HAP-1 (cell line): ENCODE results near the gene LYVE1.
"Not testable (repeated sequence)": the region's sequence is repeated elsewhere in the genome, so short reads cannot be mapped to it uniquely, and the experiment has no call there.

Experiments
- DNase-seq, 2 experiments: peaks; one replicate each; pipeline ENCODE4 v3.0.0-alpha.2; 2016 to 2020; ENCODE audit warnings: low spot score in 2 of 2
- H3K27me3 ChIP-seq: fragments of 250-450 bp; sonication (Bioruptor Pico); 2 replicates; pipeline ENCODE4 v1.5.1; 2020; ENCODE audit warnings: low read depth, mild to moderate bottlenecking, moderate library complexity
- H3K36me3 ChIP-seq: fragments of 250-450 bp; sonication (Bioruptor Pico); replicated peaks from 2 replicates; pipeline ENCODE4 v1.5.1; 2020; ENCODE audit warnings: mild to moderate bottlenecking
- H3K4me1 ChIP-seq: fragments of 250-450 bp; sonication (Bioruptor Pico); 2 replicates; pipeline ENCODE4 v1.5.1; 2020; ENCODE audit warnings: mild to moderate bottlenecking
- H3K4me3 ChIP-seq: fragments of 250-450 bp; sonication (Bioruptor Pico); 2 replicates; pipeline ENCODE4 v1.5.1; 2020; ENCODE audit warnings: mild to moderate bottlenecking, moderate library complexity
- H3K9me3 ChIP-seq: fragments of 250-450 bp; sonication (Bioruptor Pico); 2 replicates; pipeline ENCODE4 v1.5.1; 2020; ENCODE audit warnings: mild to moderate bottlenecking, moderate library complexity
- in situ Hi-C: fragments of 300-500 bp; cut with MboI; formaldehyde crosslinking; loops from 3 replicates; pipeline ENCODE4 v1.14.3; 2020; ENCODE audit warnings: low sequenced_read_pairs, inconsistent platforms, mixed read lengths

LYVE1 gene

DNA sequence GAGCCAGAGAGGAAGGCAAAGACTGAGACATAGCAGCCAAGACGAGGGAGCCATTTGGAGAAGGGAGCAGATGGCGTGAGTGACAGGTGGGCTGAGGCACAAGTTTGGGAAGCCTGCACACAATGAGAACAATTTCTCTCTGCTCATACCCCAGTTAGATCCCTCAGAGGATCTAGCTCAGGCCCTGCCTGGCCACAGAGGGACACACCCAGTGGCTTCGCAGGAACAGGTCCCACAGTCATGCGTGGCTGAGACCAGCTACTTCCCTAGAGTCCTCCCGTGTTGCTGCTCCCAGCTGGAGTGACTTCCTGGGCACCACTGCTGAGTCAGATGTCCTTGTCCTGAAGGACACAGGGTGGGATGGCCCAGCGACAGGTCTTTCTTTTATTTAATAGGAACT is 33.4 kb upstream of the LYVE1 start:
- in situ Hi-C loops = no loop called here
- Histone ChIP-seq H3K4me1 (no peaks in the 10 kb centered on the region), H3K4me3 (no peak overlapping the region), H3K9me3 (no peaks in the 10 kb centered on the region), H3K36me3 (no peaks in the 10 kb centered on the region), H3K27me3 (no peaks in the 10 kb centered on the region)
- DNase-seq = no peak

GRCh38 chr11:10600570-10601248 is 32.2 kb upstream of the LYVE1 start:
- Histone ChIP-seq H3K27me3 (no peaks in the 10 kb centered on the region), H3K4me1 (no peaks in the 10 kb centered on the region), H3K4me3 (no peak overlapping the region), H3K9me3 (no peaks in the 10 kb centered on the region), H3K36me3 (no peaks in the 10 kb centered on the region)
- no peak for DNase-seq
- in situ Hi-C loops = no loop called here

GRCh38 chr11:10599388-10600175 is 31.1 kb upstream of the LYVE1 start:
- peaks cover under 1% of the 10 kb centered on the region; the same call in 1 of the 2 replicates for H3K27me3 ChIP-seq
- in situ Hi-C loops = no loop called here
- no peak for DNase-seq
- H3K4me1 ChIP-seq = no peaks in the 10 kb centered on the region
- H3K4me3 ChIP-seq = no peak overlapping the region
- H3K36me3 ChIP-seq = no peaks in the 10 kb centered on the region
- no peaks in the 10 kb centered on the region for H3K9me3 ChIP-seq

GRCh38 chr11:10598816-10599215 is 30.4 kb upstream of the LYVE1 start:
- H3K4me3 ChIP-seq = no peak overlapping the region
- peaks cover 3% of the 10 kb centered on the region; the same call in 1 of the 2 replicates for H3K27me3 ChIP-seq
- DNase-seq = no peak
- in situ Hi-C loops = no loop called here
- no peaks in the 10 kb centered on the region for H3K4me1 ChIP-seq
- no peaks in the 10 kb centered on the region for H3K36me3 ChIP-seq
- H3K9me3 ChIP-seq = no peaks in the 10 kb centered on the region

GRCh38 chr11:10597877-10598351 is 29.4 kb upstream of the LYVE1 start:
- in situ Hi-C loops = no loop called here
- DNase-seq = no peak
- no peaks in the 10 kb centered on the region for H3K4me1 ChIP-seq

GRCh38 chr11:10595840-10596239 is 27.4 kb upstream of the LYVE1 start:
- H3K36me3 ChIP-seq, H3K9me3 ChIP-seq, DNase-seq, in situ Hi-C loops, H3K4me1 ChIP-seq, H3K4me3 ChIP-seq, H3K27me3 ChIP-seq: not testable (repeated sequence)

More at GRCh38 chr11:10597877-10598351, 29.4 kb upstream of the LYVE1 start:
- Histone ChIP-seq H3K9me3 (no peaks in the 10 kb centered on the region), H3K4me3 (no peak overlapping the region), H3K27me3 (peaks cover 5% of the 10 kb centered on the region), H3K36me3 (no peaks in the 10 kb centered on the region)

- no peaks in the 10 kb centered on the region for H3K36me3 ChIP-seq
- H3K27me3 ChIP-seq = peaks cover 6% of the 10 kb centered on the region
- no peaks in the 10 kb centered on the region for H3K9me3 ChIP-seq
- no peak overlapping the region for H3K4me3 ChIP-seq
- in situ Hi-C loops = no loop called here
- H3K4me1 ChIP-seq = no peaks in the 10 kb centered on the region
- no peak for DNase-seq
Measured at GRCh38 chr11:10594407-10594806, 25.9 kb upstream of the LYVE1 start.

GRCh38 chr11:10592331-10592730 is 23.9 kb upstream of the LYVE1 start:
- no peak for DNase-seq
- H3K9me3 ChIP-seq = no peaks in the 10 kb centered on the region
- no peaks in the 10 kb centered on the region for H3K4me1 ChIP-seq
- H3K36me3 ChIP-seq = no peaks in the 10 kb centered on the region
- peaks cover 6% of the 10 kb centered on the region for H3K27me3 ChIP-seq
- H3K4me3 ChIP-seq = no peak overlapping the region
- in situ Hi-C loops = no loop called here

- Histone ChIP-seq H3K4me3 (no peak overlapping the region), H3K4me1 (no peaks in the 10 kb centered on the region), H3K36me3 (no peaks in the 10 kb centered on the region), H3K27me3 (peaks cover 6% of the 10 kb centered on the region), H3K9me3 (no peaks in the 10 kb centered on the region)
- in situ Hi-C loops = no loop called here
- DNase-seq = no peak
Measured at GRCh38 chr11:10591741-10592140, 23.3 kb upstream of the LYVE1 start.

GRCh38 chr11:10590218-10590915 is 21.9 kb upstream of the LYVE1 start:
- Histone ChIP-seq H3K36me3 (no peaks in the 10 kb centered on the region), H3K4me3 (no peak overlapping the region), H3K27me3 (peaks cover 6% of the 10 kb centered on the region), H3K9me3 (no peaks in the 10 kb centered on the region), H3K4me1 (no peaks in the 10 kb centered on the region)
- DNase-seq = no peak
- in situ Hi-C loops = no loop called here

DNA sequence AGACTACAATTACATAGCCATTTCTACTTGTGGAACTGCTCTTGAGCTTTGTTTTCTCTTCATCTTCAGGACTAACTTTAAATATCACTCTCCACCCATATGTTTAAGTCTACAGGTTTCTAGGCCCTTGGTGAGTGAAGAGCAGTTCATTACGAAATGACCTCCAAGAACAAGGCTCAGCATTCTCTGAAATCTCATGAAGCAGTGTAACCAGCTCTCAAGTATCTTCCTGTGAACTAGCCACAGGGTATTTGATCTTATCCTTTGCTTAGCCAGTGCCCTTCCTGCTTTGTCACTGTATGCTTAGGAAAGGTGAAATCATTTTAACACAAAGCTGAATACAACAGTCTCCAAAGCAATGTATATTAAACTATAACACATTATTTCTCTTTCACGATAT is 20.4 kb upstream of the LYVE1 start:
- DNase-seq = no peak
- Histone ChIP-seq H3K27me3 (peaks cover 3% of the 10 kb centered on the region), H3K9me3 (no peaks in the 10 kb centered on the region), H3K36me3 (no peaks in the 10 kb centered on the region), H3K4me1 (no peaks in the 10 kb centered on the region), H3K4me3 (no peak overlapping the region)
- in situ Hi-C loops = no loop called here

GRCh38 chr11:10587995-10588394 is 19.5 kb upstream of the LYVE1 start:
- no peaks in the 10 kb centered on the region for H3K4me1 ChIP-seq
- H3K4me3 ChIP-seq = no peak overlapping the region
- peaks cover 2% of the 10 kb centered on the region for H3K27me3 ChIP-seq
- H3K9me3 ChIP-seq = no peaks in the 10 kb centered on the region
- no peak for DNase-seq
- in situ Hi-C loops = no loop called here
- no peaks in the 10 kb centered on the region for H3K36me3 ChIP-seq

DNA sequence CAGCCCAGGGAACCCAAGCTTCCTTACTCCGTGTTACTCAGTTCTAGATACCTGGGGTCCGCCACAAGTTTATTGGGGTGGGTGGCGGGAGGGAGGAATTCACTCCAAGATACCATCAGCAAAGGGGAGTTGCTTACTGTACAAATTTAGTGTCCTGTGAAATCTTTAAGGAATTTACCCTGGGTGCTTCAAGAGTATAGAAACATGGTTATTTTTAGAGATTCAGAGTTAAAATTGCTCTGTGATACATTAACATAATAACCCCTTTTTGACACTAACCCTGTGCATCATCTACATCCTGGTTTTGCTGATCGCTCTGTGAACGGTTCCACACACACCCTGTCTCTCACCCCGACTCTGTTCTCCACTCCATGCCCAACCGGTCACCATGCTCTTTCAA is 18.9 kb upstream of the LYVE1 start:
- Histone ChIP-seq H3K4me3 (no peak overlapping the region), H3K36me3 (no peaks in the 10 kb centered on the region), H3K4me1 (no peaks in the 10 kb centered on the region), H3K9me3 (no peaks in the 10 kb centered on the region), H3K27me3 (no peaks in the 10 kb centered on the region; the same call in 1 of the 2 replicates)
- DNase-seq = no peak
- in situ Hi-C loops = no loop called here

- DNase-seq = no peak
- H3K4me1 ChIP-seq = no peaks in the 10 kb centered on the region
- no peaks in the 10 kb centered on the region for H3K36me3 ChIP-seq
- H3K27me3 ChIP-seq = no peaks in the 10 kb centered on the region
- no peak overlapping the region for H3K4me3 ChIP-seq
- in situ Hi-C loops = no loop called here
- H3K9me3 ChIP-seq = no peaks in the 10 kb centered on the region
Measured at GRCh38 chr11:10584071-10584501, 15.6 kb upstream of the LYVE1 start.
